HepG2 (cell line): Measurements from ENCODE around the gene PTMA. TPM values are rescaled to one million over a fixed set of nuclear protein-coding genes. Genes with fewer than 3 reads are reported as not detected.

Experiments used
- ATF2 ChIP-seq: sonication (generic); formaldehyde crosslinking; IDR thresholded peaks from 2 replicates; pipeline ENCODE4 v1.4.0; 2020; ENCODE audit warnings: missing genetic modification reagents
- ATM ChIP-seq: fragments of 450-650 bp; IDR thresholded peaks from 2 replicates; pipeline ENCODE4 v1.7.1; 2017; ENCODE audit warnings: mild to moderate bottlenecking, borderline replicate concordance
- GTF3A ChIP-seq: sonication (generic); formaldehyde crosslinking; conservative IDR thresholded peaks from 2 replicates; pipeline ENCODE4 v1.4.0; 2020; ENCODE audit warnings: mild to moderate bottlenecking, missing genetic modification reagents
- HNRNPUL1 ChIP-seq: fragments of 200-400 bp; formaldehyde crosslinking; IDR thresholded peaks from 2 replicates; pipeline ENCODE4 v1.6.1; 2017; ENCODE audit warnings: low read depth, mild to moderate bottlenecking, low read length, moderate library complexity
- MLX ChIP-seq: IDR thresholded peaks from 2 replicates; pipeline ENCODE4 v1.6.1; 2016
- PRDM15 ChIP-seq: sonication (generic); formaldehyde crosslinking; IDR thresholded peaks from 2 replicates; pipeline ENCODE4 v1.4.0; 2020; ENCODE audit warnings: missing genetic modification reagents
- RAD51 ChIP-seq: fragments of 450-650 bp; IDR thresholded peaks from 2 replicates; pipeline ENCODE4 v1.6.1; 2016; ENCODE audit warnings: borderline replicate concordance
- RBAK ChIP-seq: sonication (generic); formaldehyde crosslinking; IDR thresholded peaks from 2 replicates; pipeline ENCODE4 v1.5.1; 2020; ENCODE audit warnings: mild to moderate bottlenecking, missing genetic modification reagents
- RXRB ChIP-seq: IDR thresholded peaks from 2 replicates; pipeline ENCODE4 v1.6.1; 2016; ENCODE audit warnings: borderline replicate concordance, missing genetic modification reagents, missing compliant biosample characterization
- SYNCRIP ChIP-seq: fragments of 200-400 bp; formaldehyde crosslinking; IDR thresholded peaks from 2 replicates; pipeline ENCODE4 v1.6.1; 2018; ENCODE audit warnings: mild to moderate bottlenecking, low read depth, low read length; ENCODE audit not compliant: insufficient read depth
- TFE3 ChIP-seq: IDR thresholded peaks from 2 replicates; pipeline ENCODE4 v1.6.1; 2016
- USF2 ChIP-seq, 2 experiments: sonication (generic) in 1 of 2; formaldehyde crosslinking in 1 of 2; IDR thresholded peaks; 2 replicates each; pipeline versions ENCODE4 v1.5.1 to v1.6.1; 2011 to 2020; ENCODE audit warnings: borderline replicate concordance in 1 of 2, low read depth in 1 of 2, low read length in 1 of 2, mild to moderate bottlenecking in 1 of 2, missing genetic modification reagents in 1 of 2, moderate library complexity in 1 of 2
- ZBTB2 ChIP-seq: sonication (generic); formaldehyde crosslinking; IDR thresholded peaks from 2 replicates; pipeline ENCODE4 v1.8.0; 2022; ENCODE audit warnings: low read depth, missing genetic modification reagents
- ZKSCAN5 ChIP-seq: sonication (generic); formaldehyde crosslinking; IDR thresholded peaks from 2 replicates; pipeline ENCODE4 v1.5.1; 2020; ENCODE audit warnings: mild to moderate bottlenecking, missing genetic modification reagents
- ZNF121 ChIP-seq: sonication (generic); formaldehyde crosslinking; IDR thresholded peaks from 2 replicates; pipeline ENCODE4 v1.5.0; 2020; ENCODE audit warnings: mild to moderate bottlenecking, missing genetic modification reagents
- ZNF580 ChIP-seq: IDR thresholded peaks from 2 replicates; pipeline ENCODE4 v1.6.1; 2016; ENCODE audit warnings: low read depth, borderline replicate concordance
- ZNF720 ChIP-seq: sonication (generic); formaldehyde crosslinking; IDR thresholded peaks from 2 replicates; pipeline ENCODE4 v1.4.0; 2020; ENCODE audit warnings: missing genetic modification reagents
- polyA plus RNA-seq, 8 experiments: library from polyadenylated mRNA; depleted of rRNA in 3 of 8; stranded (reverse) in 7 of 8; unstranded in 1 of 8; fragments of >200 nt; fragmentation: Illumina TruSeq in 4 of 8; extraction: Trizol in 4 of 8; gene quantifications; 2 replicates each; pipeline versions ENCODE4 v1.2.1 to v1.2.3, GENCODE V29; 2011 to 2016; ENCODE audit warnings: low read depth in 4 of 8, missing spikeins in 1 of 8, mixed read lengths in 1 of 8; ENCODE audit not compliant: insufficient read depth in 1 of 8
- total RNA-seq, 5 experiments: library from RNA; depleted of rRNA; stranded (reverse); fragments of >200 nt; fragmentation: Illumina TruSeq; extraction: Trizol; gene quantifications; 2 replicates each; pipeline ENCODE4 v1.2.3, GENCODE V29; 2016; ENCODE audit warnings: low read depth in 1 of 5

PTMA gene
- total and polyA plus RNA-seq, 2 of the 13 experiments (the other 11 are each of a cell fraction or from before 2014, with no cell fraction given): 190 to 1,086 TPM

- TF ChIP-seq ATF2 (CRISPR knock-in tag) (no peak), PRDM15 (CRISPR knock-in tag) (no peak), SYNCRIP (no peak), ZNF580 (peak; percentile 41; the same call in 1 of the 2 replicates), ZBTB2 (CRISPR knock-in tag) (no peak), TFE3 (CRISPR knock-in tag) (0 out of 2 replicates have a peak, but pooled peaks have one; percentile 52), RBAK (CRISPR knock-in tag) (no peak), USF2 (IDR thresholded peaks at IDR 0.05; ENCODE audit: low read depth, low read length) (no peak), USF2 (CRISPR knock-in tag; IDR thresholded peaks at IDR 0.05; ENCODE audit: borderline replicate concordance) (no peak), ZKSCAN5 (CRISPR knock-in tag) (no peak), HNRNPUL1 (no peak), ZNF121 (no peak), GTF3A (CRISPR knock-in tag) (peak; percentile 69; the same call in 1 of the 2 replicates), ZNF720 (0 out of 2 replicates have a peak, but pooled peaks have one; percentile 28), RAD51 (no peak), RXRB (CRISPR knock-in tag) (no peak), MLX (CRISPR knock-in tag) (no peak), ATM (no peak)
These were observed 33.6 kb upstream of the PTMA start (continued) for GRCh38 chr2:231674587-231675338.
